ENCODE data around the gene TEX22.

The TEX22 gene

DNA sequence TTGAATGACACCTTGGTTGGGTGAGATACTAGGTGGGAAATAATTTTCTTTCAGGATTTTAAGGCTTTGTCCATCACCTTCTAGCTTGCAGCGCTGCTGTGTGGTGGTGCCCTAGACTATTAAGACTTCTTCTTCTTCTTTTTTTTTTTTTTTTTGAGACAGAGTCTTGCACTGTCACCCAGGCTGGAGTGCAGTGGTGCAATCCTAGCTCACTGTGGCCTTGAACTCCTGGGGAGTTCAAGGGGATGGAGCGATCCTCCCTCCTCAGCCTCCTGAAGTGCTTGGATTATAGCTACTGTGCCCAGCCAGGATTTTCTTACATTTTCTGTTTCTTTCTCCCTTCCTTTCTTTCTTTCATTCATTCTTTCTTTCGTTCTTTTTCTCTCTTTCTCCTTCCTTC, 11.0 kb downstream of the TEX22 start:
- no peak for DNase-seq

DNA sequence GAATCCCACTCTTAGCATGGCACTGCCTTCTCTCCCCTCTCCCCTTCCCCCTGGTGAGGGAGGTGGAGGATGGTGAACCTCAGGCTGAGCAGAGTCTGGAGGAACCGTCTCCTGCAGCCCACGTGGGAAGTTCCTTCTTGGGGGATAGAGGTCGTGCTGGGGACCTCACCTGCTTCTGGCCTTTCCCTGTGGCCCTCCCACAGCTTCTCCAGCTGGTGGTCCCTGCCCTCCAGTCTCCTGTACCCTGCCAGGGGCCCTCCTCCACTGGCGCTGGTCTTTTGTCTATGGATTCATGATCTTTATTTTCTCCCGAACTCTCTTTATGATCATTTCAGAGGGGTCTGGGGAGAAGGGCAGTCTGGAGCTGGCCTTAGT, 12.3 kb downstream of the TEX22 start:
- DNase-seq, result no peak

DNA sequence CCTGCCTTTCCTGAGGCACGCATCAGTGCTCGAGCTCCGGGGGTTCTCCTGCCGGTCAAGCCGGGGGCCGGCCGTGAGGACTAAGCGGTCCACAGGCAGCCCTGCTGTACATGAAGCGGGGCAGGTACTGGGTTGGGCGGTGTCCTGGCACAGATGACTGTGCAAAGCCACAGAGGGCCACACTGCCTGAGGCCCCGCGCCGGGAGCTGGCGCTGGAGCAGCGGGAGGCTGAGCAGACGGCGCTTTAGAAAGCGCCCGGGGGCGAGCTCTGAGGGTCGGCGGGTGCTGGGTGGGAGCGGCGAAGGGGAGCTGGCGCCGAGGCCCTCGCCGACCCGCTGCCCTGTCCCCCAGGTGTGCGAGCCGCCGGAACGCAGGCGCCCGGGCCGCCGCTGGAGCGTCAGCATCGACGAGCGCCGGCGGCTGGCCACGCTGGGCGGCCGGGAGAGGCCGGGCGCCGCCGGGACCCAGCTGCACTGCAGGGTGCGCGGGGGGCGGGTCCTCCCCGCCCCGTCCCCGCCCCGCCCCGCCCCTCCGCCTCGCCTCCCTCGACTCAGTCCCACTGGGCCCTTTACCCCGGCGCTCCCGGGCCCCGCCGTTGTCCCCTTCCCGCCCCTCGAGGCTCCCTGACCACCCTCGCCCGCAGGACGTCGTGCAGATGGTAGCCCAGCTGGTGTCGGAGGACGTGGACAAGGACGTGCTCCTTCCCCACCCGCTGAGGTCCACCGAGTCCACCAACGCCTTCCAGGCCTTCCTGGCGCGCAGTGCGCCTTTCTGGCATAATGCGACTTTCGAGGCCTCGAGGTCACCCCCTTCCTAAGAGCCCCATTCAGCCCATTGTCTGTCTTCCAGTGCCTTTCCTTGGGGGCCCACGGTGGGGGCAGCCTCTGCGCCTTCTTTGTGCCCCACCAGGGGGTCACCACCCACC, 12.9 kb downstream of the TEX22 start:
- no peak for DNase-seq

DNA sequence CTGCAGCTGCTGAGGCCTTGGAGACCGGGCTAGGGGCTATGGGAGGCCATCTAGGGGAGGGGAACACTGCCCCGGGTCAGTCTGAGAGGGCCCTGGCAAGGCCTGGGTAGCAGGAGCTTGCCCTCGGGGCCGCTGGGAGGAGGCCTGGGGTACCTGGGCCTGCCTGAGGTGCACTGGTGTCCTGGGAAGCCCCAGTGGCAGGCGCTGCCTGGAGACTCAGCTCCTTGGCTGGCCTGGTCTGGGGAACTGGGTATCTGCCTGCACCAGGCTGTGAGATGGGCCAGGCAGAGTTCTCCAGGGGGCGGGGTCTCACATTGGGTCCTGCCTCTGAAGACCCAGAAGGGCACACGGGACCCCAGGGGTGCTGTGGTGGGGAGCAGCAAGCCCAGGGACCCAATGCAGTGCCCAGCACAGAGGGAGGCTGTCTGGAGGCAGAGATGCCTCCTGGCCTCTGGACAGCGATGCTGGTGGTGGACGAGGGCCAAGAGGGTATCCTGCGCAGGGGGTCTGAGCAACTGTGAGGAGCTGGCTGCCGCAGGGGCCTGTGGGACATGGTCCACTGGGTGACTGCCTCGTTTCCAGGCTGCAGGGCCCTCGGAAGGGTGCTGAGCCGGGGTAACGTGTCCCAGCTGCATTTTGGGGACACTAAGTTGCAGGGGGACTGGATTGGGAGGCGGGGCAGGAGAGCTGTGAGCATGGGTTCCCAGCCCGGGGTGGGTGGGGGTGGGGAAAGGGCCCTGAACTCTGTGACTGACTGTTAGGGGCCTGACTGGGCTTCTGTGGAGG, 13.8 kb downstream of the TEX22 start:
- no peak for DNase-seq

DNA sequence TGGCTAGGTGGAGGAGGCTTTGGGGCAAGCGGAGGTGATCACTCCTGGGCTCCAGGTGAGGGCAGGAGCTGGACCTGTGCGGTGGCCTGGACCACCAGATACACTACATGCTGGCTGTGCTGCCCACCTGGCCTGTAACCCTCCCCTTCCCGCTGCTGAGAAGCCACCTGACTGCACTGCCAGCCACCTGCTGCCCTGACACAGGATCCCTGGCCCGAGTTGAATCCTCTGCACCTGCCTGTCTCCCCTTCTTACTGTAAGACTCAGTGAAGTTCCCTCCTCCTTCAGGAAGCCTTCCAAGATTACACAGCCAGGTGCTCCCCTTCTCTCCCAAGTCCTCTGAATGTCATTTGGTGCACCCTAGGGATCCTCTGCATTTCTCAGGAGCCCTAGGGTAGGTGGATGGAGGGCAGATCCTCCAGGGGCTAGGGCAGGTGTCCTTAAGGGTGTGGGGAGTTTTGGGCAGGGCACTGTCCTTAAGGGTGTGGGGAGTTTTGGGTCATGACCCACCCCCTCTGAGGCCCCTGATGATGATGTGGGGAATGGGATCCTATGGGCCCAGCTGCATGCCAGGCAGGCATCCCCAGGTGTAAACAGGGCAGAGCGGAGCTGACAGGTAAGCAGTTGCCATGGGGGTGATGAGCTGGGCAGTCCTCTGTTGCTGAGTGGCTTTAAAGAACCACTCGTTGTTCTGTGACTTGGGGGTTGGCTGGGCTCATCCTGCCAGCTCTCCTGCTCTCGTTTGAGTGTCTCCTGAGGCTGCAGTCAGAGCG, 14.6 kb downstream of the TEX22 start:
- no peak for DNase-seq

DNA sequence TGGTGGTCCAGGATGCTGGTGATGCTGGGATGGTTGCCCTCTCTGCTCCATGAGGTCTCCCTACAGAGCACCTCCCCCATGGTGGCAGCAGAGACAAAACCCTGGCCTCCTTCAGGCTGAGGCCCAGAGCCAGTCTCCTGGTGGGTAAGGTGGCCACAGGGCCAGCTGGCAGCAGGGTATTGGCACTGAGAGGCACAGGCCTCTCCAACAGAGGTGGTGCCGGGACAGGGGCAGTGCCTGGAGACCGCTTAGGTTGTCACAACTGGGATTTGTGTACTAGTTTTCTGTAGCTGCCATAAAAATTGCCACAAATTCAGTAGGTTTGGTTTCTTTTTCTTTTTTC, 15.2 kb downstream of the TEX22 start:
- DNase-seq, result no peak

DNA sequence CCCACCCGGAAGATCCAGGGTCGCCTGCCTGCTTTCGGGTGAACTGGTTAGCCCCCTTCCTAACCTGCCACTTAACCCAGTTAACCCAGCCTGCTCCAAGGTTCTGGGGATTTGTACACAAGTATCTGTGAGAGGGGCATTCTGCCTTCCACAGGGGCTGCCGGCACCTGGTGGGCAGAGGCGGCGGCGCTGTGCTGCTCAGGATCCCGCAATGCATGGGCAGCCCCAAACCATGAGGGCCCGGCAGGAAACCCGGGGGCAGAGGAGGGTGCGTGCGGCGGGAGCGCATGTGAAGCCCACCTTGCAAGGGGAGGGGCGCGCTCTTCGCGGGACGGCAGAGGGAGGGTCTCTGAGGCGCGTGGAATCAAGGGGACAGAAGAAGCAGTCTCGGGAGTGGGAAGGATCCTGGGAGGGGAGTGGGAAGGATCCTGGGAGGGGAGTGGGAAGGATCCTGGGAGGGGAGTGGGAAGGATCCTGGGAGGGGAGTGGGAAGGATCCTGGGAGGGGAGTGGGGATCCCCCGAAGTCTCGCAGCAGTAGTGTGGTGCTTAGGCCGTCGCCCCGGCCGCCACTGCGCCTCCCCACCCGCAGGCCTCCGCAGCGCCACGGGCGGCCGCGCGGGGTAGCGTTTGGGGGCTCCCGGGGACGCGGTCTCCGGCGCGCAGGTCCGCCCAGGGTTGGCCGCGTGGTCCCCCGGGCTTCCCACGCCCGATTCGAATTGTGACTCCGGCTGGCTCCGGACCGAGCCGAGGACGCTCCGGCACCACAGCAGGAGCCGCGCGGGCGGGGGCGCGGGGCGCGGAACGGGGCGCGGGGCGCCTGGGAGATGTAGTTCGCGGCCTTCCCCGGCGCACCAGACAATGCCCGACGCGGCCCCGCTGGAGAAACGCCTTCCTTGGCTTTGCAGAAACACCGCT, 16.4 kb downstream of the TEX22 start:
- peak; percentile 87 for DNase-seq

DNA sequence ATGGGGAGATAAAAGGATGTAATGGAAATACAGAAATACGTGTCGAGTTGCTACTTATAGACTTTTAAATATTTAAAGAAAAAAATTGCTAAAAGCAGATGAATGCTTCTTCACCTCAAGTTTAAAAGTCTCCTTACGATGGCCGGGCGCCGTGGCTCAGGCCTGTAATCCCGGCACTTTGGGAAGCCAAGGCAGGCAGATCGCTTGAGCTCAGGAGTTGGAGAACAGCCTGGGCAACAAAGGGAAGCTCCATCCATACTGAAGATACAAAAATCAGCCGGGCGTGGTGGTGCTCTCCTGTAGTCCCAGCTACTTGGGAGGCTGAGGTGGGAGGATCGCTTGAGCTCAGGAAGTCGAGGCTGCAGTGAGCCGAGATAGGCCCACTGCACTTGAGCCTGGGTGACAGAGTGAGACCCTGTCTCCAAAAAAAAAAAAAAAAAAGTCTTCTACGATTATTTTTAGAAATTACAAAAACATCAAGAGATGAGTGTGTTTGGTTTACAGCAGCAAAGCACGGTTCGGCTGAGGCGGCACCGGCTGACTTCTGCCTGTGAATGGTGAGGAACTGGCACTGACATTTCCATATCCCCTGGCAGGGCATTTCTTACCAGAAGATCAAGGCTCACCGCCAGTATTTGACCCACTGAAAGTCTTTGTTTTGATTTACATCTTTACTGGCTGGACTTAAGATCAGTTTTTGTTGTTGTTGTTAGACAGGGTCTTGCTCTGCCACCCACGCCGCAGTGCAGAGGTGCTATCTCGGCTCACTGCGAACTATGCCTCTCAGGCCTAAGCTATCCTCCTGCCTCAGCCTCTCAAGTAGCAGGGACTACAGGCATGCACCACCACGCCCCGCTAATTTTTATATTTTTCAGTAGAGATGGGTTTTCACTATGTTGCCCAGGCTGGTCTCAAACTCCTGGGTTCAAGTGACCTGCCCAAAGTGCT, 17.4 kb downstream of the TEX22 start:
- no peak for DNase-seq

DNA sequence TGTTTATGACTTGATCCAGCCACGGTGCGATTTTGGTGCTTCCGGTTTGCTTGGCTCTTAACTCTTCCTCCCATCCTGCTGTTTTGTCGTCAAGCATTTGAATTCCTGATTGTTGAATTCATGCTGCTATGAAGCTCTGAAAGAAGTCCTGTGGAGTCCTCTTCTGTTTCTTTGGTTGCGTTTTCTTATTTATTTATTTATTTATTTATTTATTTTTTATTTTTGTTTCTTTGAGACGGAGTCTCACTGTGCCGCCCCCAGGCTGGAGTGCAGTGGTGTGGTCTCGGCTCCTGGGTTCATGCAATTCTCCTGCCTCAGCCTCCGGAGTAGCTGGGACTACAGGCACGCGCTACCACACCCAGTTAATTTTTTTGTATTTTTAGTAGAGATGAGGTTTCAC, 18.3 kb downstream of the TEX22 start:
- no peak for DNase-seq

DNA sequence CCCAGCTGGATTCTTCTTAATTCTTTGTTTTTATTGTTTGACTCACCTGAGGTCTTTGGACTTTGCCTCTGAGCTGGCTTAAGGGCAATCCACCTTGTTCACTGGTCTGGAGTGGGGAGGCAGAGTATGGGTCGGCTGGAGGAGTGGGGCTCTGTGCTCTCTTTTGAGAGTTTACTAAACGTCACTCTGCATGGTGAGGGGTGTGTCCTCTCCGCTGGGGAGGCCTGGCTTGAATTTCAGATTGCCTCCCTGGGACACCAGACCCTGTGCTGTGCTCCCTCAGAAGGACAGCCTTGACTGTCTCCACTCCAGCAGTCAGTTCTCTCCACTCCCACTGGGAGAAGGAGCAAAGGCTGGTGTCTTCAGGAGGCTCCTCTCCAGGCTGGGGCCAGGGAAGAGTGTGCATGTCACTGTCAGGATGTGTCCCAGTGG, 19.4 kb downstream of the TEX22 start:
- DNase-seq, result no peak

DNA sequence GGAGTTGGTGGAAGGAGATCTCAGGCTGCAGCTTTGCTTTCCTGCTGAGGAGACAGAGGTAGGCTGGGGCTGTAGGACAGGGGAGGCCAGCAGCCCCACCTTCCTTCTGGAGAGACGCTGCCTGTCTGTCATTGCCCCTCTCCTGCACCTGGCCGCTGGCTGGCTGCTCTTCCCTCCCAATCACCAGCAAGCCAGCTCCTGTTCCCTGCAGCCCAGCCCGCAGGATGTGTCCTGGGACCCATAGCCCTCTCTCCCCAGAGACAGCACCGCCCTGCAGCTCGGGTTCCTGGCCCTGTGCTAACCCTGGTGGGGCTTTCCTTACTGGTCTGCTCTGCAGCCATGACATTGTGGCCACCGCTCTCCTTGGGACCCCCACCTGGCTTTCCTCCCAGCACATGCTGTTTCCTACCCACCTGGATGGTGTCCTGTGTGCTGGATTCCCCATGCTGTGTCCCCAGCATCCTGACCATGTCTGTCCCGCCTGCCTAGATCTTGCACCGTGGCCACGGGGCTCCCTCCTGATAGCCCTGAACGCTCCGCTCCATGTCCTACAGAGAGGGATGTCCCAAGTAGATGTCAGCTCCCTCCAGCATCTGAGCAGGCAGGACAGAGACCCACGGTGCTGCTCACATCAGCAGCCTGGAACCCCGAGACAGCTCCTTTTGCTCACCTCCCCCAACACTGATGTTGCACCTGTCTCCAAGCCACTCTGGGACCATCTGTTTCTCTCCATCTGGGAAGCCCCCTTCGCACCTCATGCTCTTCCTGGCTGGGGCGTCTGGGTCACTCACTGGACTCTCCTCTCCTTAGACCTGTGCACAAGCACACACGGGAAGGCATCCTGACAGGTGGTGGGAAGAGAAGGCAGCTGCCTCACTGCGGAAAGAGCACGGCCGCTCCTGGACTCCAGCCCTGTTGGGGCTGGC, 20.2 kb downstream of the TEX22 start:
- no peak for DNase-seq

DNA sequence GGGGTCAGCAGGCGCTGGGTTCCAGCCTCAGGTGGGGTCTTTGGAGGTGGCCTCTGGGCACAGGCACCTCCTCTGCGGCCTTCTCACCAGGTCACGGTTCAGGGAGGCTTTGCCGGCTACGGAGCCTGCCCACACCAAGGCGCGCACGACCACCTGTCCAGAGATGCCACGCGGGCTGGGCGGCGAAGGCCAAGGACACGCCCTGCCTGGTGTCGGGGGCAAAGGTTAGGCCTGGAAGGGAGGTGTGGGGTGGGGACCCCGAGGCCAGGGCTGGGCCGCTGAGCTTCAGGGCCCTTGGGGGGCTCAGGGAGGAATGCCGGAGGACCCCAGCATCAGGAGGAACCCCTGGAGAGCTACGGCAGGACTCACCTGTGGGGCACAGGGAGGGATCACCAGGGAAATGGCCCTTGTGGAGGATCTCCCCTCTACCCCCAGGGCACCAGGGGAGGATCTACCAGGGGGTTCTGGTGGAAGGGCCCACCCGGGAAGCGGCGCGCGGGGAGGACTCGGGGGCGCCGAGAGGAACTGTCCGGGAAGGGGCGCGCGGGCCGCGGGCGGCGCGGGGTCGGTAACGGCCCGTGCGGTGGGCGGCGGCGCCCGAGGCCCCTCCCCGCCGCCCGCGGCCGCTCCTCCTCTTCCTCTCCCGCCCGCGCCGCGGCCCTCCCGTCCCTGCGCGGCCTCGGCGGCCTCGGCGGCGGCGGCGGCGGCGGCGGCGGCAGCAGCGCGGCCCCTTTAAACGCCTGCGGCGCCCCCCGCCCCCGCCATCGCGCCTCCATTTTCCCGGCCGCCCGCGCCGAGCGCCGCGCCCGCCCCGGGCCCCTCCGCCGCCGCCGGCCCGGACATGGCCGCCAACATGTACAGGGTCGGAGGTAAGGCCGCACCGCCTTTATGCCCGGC, 21.1 kb downstream of the TEX22 start, which contains the start of gene MTA1:
Gene MTA1 (plus strand): TSS at position 633 of the 897 bp plus-strand sequence. CDS start 209 bp downstream, at position 842.
- DNase-seq, result no peak

DNA sequence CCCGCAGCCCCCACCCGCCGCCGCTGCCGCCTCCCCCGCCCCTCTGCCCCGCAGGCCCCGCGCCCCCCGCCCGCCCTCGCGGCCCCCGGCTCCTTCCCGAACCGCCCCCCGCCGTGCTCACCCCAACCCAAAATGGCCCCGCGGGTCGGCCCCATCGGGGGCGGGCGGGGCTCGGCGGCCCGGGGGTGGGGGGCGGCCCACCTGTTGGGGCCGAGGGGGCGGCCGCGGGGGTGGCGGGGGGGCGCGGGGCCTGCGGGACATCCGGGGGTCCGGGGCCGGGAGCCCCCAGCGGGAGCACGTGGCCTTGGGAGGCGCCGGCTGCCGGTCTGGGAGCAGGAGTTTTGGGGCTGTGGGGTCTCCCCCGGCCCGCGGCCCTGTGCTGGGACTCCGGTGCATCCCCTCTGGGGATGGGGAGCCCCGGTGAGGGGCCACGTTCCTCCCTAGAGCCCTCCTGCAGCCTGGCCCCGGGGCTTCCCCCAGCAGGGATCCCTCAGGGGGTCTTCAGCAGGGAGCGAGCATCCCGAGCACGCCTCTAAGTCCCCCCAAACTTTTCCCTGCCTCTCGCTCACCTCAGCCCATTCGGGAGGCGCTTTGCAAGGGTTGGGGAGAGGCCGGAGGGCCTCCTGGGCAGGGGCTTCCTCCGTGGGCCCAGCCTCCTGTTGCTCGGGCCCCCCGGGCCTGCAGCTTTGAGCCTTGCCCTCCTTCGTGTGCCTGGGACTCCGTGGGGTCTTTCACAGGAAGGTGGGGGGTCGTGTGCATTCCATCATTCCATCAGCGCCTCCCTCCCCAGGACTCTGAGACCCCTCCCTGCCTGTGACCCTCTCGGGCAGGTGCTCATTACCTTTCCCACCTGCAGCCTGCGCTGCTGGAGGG, 22.0 kb downstream of the TEX22 start:
- DNase-seq, result no peak

DNA sequence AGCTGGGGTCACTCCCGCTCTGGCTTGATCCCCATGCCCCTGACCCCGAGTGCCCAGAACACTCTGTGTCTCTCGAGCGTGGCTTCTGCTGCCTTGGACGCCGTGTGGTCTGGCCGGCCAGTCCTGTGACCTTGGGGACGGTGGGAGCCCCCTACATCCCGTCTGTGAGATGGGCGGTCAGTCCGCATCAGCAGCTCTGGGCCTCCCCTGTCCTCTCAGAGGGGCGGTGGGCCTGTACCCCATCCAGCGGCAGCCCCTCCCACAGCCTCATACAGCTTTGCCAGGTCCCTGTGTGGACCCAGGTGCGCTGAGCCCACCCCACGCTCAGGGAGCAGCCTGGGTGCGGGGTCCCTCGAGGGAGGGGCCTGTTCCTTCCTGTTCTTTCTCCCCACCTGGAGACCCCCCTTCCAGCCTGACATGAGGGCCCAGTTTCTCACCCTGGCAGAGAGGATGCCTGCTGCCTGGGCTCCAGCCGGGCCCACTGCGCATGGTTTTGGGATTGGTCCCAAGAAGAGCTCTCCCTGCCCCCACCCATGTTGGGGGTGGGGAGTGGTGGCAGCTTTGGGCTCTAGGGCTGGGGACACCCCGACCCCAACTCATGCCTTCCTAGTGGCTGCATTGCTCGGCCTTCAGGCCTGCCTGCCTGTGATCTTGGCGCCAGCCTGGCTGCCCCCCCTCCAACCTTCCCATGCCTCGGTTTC, 22.8 kb downstream of the TEX22 start:
- no peak for DNase-seq

DNA sequence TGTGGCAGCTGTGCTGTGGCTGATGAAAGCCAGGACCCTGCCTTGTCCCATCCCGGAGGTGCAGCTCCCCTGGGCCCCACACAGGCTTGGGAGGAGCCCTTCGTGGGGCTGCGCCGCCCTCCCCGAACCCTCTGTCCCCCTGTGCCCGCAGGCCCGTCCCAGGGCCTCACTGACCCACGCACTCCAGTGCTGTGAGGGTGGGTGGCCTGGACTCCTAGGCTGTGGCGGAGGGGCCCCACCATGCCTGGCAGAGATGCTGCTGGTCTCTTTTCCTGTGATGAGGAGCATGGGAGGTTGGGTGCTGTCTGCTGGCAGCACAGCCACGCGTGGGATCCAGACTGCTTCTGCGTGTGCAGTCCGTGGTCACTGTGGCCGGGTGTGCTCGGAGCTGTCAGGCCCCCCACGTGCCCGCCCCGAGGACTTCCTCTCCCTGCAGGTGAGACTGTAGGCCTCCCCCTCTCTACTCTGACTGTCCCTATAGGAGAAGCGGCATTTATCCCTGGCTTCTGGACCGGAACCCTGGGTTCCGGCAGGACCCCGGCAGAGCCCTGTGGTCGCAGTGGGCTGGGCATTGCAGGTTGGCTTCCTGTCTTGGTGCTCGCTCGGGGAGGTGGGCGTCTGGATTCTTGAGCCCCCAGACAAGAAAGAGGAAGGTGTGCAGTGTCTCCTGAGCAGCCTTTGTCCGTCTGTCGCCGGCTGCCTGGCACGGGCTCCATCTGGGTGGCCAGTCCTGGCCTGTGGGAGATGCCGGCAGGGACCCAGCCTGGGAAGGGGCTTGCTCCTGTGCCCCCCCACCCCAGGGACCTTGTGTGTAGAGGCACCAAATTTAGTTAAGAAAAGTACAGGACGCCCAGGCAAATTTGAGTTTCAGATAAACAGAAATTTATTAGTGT, 23.6 kb downstream of the TEX22 start:
- DNase-seq, result no peak
